Erythroblast (primary cell): ENCODE data around the gene RASA3.

ENCODE experiments used
- GATA1 ChIP-seq: IDR thresholded peaks from 2 replicates; pipeline ENCODE4 v1.6.1; 2011; ENCODE audit warnings: low read depth, mild to moderate bottlenecking, control low read depth, low read length, moderate library complexity
- POLR2A ChIP-seq: IDR thresholded peaks from 2 replicates; pipeline ENCODE4 v1.6.1; 2011; ENCODE audit warnings: mild to moderate bottlenecking, low read length

GRCh38 chr13:114048443-114048842, 84.0 kb downstream of the RASA3 start:
- TF ChIP-seq POLR2A (no peak), GATA1 (no peak)
